HG02852 (cell line): ENCODE results near the gene EXOSC10.

ENCODE experiments used
- ATAC-seq: cut with Tn5 transposase; IDR thresholded peaks from one replicate; pipeline ENCODE4 v1.9.1; 2021; ENCODE audit warnings: mild to moderate bottlenecking, moderate library complexity; ENCODE audit not compliant: unreplicated experiment

The EXOSC10 gene

DNA sequence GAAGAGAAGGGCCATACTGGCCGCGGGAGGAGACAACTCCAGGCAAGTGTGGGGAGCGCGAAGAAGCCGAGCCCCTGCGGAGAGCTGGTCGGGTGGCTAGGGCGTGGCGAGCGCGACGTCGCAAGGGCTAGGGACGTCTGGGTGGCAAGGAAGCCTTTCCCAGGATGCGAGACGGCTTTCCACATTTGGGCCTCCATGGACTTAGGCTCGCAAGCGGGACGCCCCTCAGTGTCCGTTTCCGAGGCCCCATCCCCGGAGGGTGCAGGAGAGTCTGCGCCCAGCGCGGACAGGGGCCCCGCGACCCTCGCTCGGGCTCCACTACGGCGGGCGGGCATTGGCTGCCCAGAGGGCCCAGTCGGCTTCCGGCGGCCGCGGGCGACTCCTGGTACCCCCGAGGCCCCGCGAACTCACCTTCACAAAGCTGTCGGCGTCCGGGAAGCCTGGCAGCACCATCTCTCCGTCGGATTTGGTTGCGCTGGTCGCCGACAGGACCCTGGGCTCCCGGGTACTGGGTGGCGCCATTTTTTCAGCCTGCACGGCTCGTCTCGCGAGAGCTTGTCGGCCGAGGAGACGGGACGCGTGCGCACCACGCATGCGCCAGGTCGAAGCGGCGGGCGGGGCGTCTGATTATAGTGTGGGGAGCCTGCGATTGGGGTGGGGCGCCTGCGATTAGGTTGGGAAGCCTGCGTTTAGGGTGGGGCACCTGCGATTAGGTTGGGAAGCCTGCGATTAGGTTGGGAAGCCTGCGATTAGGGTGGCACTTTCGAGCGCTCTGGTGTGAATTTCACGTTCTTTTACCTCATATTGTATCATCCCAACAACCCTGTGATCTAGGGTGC lies at the start of gene EXOSC10:
EXOSC10 (minus strand) TSS at position 560 of the 839 bp plus-strand sequence; CDS start at position 522, 38 bp downstream.
- peak; percentile 92 for ATAC-seq

DNA sequence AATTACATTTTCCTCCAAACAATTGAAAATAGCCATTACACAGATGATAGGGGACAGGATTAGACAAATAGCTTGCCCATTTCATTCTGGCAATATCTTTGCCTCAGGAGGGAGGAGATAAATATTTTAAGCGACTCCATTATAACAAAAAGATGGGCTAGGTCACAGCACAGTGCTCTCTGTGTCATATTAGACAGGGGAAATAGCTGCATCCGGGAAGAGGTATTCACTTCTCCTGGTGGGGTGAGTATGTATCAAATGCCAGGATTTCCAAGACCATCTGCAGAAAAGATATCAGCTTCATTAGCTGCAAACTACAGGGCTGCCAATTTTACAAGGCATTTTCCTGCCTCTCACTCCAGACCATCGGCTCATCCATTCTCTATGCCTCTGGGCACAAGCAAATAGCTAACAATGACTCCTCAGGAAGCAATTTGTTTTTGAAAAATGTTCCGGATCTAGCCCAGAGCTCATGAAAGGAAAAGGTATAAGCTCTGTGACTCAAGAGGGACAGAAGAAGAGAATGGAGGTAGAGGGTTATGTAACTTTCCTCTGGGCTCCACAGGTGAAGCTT lies 47.6 kb upstream of the EXOSC10 start:
- no peak for ATAC-seq

DNA sequence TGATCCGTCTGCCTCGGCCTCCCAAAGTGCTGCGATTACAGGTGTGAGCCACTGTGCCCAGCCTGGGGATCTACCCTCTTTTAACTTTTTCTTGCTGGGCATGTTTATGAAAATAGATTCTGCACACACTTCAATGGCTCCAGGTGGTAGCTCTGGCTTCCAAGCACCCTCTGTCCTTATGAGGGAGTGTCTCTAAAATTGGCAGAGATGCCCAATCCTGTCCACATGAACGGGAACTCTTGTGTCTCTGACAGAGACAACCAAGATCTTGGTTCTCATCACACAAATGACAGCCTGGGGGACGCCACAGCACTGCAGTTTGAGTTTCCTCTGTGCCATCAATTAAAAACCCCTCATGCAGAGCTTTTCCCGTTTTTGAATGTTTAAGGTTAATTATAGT lies 46.1 kb upstream of the EXOSC10 start:
- no peak for ATAC-seq

DNA sequence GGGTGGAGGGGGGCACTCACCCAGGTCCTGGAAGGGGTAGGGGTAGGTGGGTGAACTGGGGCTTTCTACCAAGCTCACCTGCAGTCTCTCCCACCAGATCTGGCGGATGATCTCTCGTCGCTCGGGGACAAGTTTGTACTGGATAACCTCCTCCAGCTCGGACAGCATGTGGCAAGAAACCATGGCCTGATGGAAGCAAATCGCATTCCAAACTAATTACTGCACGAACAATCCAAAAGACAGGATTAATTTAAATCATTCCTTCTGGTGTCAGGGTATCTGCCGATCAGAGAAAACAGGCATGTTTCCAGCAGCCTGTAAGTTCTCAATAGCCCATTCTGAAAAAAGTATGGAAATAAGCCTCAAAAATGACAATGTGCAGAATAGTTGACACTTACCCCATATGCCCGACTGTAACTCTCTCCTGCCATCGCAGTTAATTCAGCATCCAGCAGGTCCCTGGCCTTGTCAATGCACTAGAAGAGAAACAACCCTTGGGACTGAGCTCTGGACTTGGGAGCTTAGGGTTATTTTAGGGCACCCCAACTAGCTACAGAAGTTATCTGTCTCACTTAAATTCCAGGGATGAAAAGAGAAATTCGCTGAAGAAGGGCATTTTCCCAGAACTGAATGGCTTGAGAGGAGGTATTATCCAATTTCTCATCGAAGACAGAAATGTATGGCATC lies 45.0 kb upstream of the EXOSC10 start:
- ATAC-seq: no peak

GRCh38 chr1:11143907-11144306 lies 44.2 kb upstream of the EXOSC10 start:
- no peak for ATAC-seq

GRCh38 chr1:11143401-11143800 lies 43.7 kb upstream of the EXOSC10 start:
- no peak for ATAC-seq

- ATAC-seq: no peak
Observed at GRCh38 chr1:11142618-11143391, 43.1 kb upstream of the EXOSC10 start.

DNA sequence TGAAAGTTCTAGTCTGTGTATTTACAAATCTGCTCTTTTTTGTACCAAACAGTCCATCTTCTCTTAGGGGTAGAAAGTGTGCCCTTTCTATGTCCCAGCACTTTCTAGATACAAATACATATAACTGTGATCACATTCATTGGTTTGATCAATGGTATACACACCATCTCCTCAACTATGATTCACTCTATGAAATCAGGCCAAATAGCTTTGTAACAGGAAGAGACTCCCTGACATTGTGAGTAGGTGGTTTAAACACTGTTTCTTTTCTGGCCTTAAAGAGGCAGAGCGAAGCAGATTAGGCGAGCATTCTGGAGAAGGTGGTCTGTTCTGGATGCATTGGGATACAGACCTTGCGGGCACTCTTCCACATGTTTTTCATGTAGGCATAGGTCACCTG lies 39.3 kb upstream of the EXOSC10 start:
- ATAC-seq: no peak

- ATAC-seq: no peak
Observed at GRCh38 chr1:11138029-11138428, 38.4 kb upstream of the EXOSC10 start.

GRCh38 chr1:11134898-11135266 lies 35.2 kb upstream of the EXOSC10 start:
- no peak for ATAC-seq

- no peak for ATAC-seq
Observed at GRCh38 chr1:11134251-11134897, 34.7 kb upstream of the EXOSC10 start.

DNA sequence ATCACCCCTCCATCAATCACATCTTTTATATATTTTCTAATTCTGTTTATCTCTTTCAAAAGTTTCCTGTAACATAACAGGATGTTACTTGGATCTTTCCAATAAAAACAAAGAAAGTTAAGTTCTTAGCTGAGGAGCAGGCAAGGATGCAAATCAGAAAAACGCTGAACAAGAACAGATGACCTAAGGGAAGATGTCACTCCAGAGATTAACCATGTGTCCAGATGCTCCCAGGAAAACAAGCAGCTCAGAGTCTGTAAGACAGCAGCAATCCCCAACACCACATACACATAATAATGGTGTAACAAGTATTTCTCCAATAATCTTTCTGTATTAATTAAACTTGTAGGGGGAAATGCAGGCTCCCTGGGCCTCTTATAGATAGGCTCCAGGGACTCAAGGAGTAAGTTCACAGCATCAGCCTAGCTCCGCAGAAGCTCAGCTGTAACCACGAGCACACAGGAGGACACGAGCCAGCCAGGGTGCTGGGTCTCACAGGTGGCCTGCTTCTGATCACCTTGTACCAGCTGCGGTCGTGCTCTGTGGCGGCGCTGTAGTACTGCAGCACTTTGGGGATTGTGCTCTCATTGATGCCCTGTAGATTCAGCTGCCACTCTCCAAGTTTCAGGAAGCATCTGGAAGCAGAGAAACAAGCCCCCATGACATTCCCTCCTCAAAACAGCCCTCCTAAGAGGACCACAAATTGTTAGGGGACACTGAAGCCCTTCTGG lies 33.1 kb upstream of the EXOSC10 start:
- ATAC-seq: no peak

DNA sequence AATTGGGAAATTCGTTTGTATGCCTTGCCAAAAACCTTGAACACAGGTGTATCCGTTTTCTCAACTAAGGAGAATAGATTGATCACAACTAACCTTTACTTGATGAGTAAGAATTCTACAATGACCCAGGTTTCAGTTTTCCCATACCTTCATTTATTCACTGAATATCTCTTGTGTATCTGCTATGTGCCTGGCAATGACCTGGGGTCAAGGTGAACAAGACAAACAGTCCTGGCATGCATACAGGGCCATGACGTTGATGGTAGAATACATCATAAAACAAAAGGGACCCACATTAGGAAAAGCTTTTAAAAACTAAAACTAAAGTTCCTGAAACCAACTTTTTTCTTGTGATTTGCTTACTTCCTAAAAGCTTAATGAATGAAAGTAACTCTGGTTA lies 32.1 kb upstream of the EXOSC10 start:
- ATAC-seq: no peak

- no peak for ATAC-seq
Observed at GRCh38 chr1:11130406-11130805, 30.7 kb upstream of the EXOSC10 start.

DNA sequence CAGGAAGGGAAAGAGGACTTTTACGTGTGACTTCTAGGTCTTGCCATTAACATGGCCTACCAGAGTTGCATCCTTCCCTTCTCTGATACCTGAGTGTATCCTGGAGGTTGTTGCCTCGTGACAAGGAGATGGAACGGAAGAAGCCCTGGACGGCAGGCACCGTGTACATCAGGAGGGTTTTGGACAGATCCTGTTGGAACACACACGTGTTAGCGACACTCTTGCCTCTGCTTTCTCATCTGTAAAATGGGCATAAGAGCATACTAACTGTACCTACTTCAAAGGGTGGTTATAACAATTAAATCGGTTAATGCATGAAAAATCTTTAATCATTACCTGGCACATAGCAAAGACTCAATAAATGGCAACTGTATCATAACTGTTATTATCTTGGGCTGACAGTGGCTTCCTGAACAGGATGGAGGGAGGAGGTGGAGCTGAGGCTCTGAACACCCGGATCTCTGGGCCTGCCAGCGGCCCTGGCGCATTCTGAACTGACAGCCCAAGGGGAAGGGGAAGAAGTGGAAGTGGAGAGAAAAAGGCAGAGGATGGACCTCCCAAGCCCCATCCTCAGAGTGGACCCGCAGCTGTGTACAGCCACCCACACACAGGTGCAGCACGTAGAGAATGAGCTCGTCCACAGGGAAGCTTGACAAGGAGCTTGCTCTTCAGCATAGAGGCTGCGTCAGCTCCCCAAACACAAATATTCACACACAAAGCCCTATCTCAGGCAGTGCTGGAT lies 30.2 kb upstream of the EXOSC10 start:
- ATAC-seq: no peak

GRCh38 chr1:11126569-11126968 lies 26.9 kb upstream of the EXOSC10 start:
- no peak for ATAC-seq

DNA sequence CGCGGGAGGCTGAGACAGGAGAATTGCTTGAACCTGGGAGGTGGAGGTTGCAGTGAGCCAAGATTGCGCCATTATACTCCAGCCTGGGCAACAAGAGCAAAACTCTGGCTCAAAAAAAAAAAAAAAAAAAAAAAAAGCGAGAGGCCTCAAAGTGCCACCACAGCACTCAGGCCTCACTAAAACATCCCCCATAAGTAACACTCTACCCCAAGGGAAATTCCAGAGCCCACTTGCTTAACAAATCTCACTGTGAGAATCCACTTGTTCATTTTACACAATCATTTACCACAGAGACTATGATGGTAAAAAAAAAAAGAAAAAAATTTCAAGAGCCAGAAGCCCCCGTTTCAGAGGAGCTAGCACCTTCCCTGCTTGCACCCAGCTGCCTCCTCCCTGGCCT lies 26.3 kb upstream of the EXOSC10 start:
- ATAC-seq: no peak

DNA sequence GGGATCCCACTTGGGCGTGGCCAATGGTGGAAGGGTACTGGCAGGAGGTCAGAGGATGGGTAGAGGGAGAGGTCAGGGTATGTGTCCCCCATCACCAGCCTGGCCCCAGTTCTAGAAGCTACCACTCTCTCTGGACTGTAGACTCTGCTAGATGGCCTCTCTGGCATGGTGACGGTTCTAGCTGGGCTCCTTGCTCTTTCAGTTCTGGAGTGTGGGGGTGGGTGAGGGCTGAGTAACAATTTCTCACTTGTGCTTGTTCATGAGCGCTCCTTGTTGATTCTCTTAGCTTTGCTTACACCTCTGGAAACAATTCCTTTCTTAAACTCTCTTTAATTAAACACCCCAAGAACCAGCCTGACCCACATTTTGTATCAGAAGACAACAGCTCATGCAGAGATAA lies 25.3 kb upstream of the EXOSC10 start:
- no peak for ATAC-seq

GRCh38 chr1:11116318-11116717 lies 16.6 kb upstream of the EXOSC10 start:
- no peak for ATAC-seq
